Keratinocyte (primary cell): Measurements from ENCODE around the gene MED27. TPM values are rescaled to one million over a fixed set of nuclear protein-coding genes. Genes with fewer than 3 reads are reported as not detected.

Source experiments
- DNase-seq: peaks from one replicate; pipeline ENCODE4 v3.0.0-alpha.2; 2011; ENCODE audit warnings: low read depth, missing footprints, low spot score
- FAIRE-seq: peaks from 2 replicates; lab custom pipeline; 2011; peaks lifted over from hg19 to GRCh38; lab: Jason Lieb, UNC
- H2AFZ ChIP-seq: 2 replicates; pipeline ENCODE4 v1.6.0; 2012; ENCODE audit warnings: low read length, control low read depth, inconsistent platforms; ENCODE audit not compliant: control insufficient read depth
- H3K27ac ChIP-seq: 2 replicates; pipeline ENCODE4 v1.5.1; 2011; ENCODE audit warnings: low read length; ENCODE audit not compliant: control insufficient read depth, insufficient read depth
- H3K27me3 ChIP-seq: 3 replicates; pipeline ENCODE4 v1.6.0; 2011; ENCODE audit warnings: low read length; ENCODE audit not compliant: control insufficient read depth, insufficient read depth; ENCODE audit errors: extremely low read depth
- H3K36me3 ChIP-seq, 2 experiments: 2 replicates in 1 of 2; 3 replicates in 1 of 2; pipeline ENCODE4 v1.5.1; 2011; ENCODE audit warnings: low read length in 2 of 2, mild to moderate bottlenecking in 1 of 2; ENCODE audit not compliant: control insufficient read depth in 2 of 2, insufficient read depth in 2 of 2; ENCODE audit errors: extremely low read depth in 1 of 2
- H3K4me1 ChIP-seq: 3 replicates; pipeline ENCODE4 v1.5.1; 2011; ENCODE audit warnings: low read length; ENCODE audit not compliant: control insufficient read depth, insufficient read depth; ENCODE audit errors: extremely low read depth
- H3K4me2 ChIP-seq: 3 replicates; pipeline ENCODE4 v1.6.0; 2011; ENCODE audit warnings: low read depth, low read length; ENCODE audit not compliant: control insufficient read depth, insufficient read depth; ENCODE audit errors: extremely low read depth
- H3K4me3 ChIP-seq, 3 experiments: fragments of 200-600 bp in 1 of 3; sonication (generic) in 1 of 3; 2 replicates in 2 of 3; 3 replicates in 1 of 3; pipeline ENCODE4 v1.5.1; 2011 to 2016; ENCODE audit warnings: low read length in 3 of 3, mild to moderate bottlenecking in 3 of 3, control low read depth in 2 of 3, inconsistent platforms in 1 of 3, low read depth in 1 of 3, mixed read lengths in 1 of 3, mixed run types in 1 of 3, moderate library complexity in 1 of 3; ENCODE audit not compliant: control insufficient read depth in 2 of 3, insufficient read depth in 2 of 3; ENCODE audit errors: extremely low read depth in 1 of 3
- H3K79me2 ChIP-seq: 2 replicates; pipeline ENCODE4 v1.6.0; 2012; ENCODE audit warnings: low read length; ENCODE audit not compliant: control insufficient read depth, insufficient read depth
- H3K9ac ChIP-seq: 3 replicates; pipeline ENCODE4 v1.6.0; 2011; ENCODE audit warnings: low read length; ENCODE audit not compliant: control insufficient read depth, insufficient read depth; ENCODE audit errors: extremely low read depth
- H3K9me1 ChIP-seq: 3 replicates; pipeline ENCODE4 v1.6.0; 2011; ENCODE audit warnings: low read length; ENCODE audit not compliant: control insufficient read depth, insufficient read depth; ENCODE audit errors: extremely low read depth
- H3K9me3 ChIP-seq: 2 replicates; pipeline ENCODE4 v1.5.1; 2012; ENCODE audit warnings: low read depth, low read length; ENCODE audit not compliant: control insufficient read depth
- H4K20me1 ChIP-seq: 3 replicates; pipeline ENCODE4 v1.6.0; 2011; ENCODE audit warnings: low read length; ENCODE audit not compliant: control insufficient read depth, insufficient read depth; ENCODE audit errors: extremely low read depth
- EZH2 ChIP-seq: IDR thresholded peaks from one replicate; pipeline ENCODE4 v1.6.1; 2012; ENCODE audit warnings: inconsistent platforms, mild to moderate bottlenecking, low read length, moderate library complexity
- dilution Hi-C: fragments of 300-500 bp; cut with MboI; formaldehyde crosslinking; loops from one replicate; pipeline ENCODE4 v1.7.0; 2020; ENCODE audit warnings: low sequenced_read_pairs; ENCODE audit not compliant: extremely low pct_ligation_motif_present
- polyA plus RNA-seq, 5 experiments: library from polyadenylated mRNA; depleted of rRNA in 3 of 5; stranded (reverse) in 3 of 5; stranded (forward) in 1 of 5; unstranded in 1 of 5; fragments of >200 nt; gene quantifications; 1 replicate in 1 of 5; 2 replicates in 3 of 5; 3 replicates in 1 of 5; pipeline versions ENCODE4 v1.2.1 to v1.2.3, GENCODE V29; 2011 to 2012; ENCODE audit warnings: missing spikeins in 2 of 5, low read depth in 1 of 5, low replicate concordance in 1 of 5
- TF ChIP-seq, protein P1 (sequence below), 3 experiments: IDR thresholded peaks in 1 of 3; conservative IDR thresholded peaks in 1 of 3; optimal IDR thresholded peaks in 1 of 3; 2 replicates in 2 of 3; 3 replicates in 1 of 3; pipeline versions ENCODE3 to v1.5.1; 2011; ENCODE audit warnings: low read length in 3 of 3, mild to moderate bottlenecking in 3 of 3, moderate library complexity in 2 of 3, control low read depth in 1 of 3, inconsistent platforms in 1 of 3; ENCODE audit not compliant: insufficient read depth in 2 of 3; ENCODE audit errors: extremely low read depth in 1 of 3

Gene MED27
- polyA plus RNA-seq, 1 donor (not counting 4 experiments of a cell fraction or from before 2014, with no cell fraction given) = 39.0 TPM

DNA sequence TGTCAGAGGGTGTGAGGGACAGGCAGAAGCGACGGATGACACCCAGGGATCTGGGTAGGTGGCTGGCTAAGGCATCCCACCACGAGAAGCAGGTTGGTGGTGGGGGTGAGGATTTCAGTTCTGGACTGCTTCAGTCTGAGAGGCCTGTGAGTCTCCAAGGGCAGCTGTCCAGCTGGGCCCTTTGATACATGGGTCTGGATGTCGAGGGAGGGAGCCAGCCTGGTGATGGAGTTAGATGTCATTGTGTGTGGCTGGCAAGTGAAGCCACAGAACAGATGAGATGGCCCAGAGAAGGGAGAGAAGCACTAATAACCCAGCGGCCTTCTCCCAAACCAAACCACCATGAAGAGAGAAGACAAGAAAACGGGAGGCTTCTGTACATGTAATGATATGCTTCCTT, 11.1 kb downstream of the MED27 start:
- no peak overlapping the region for H3K4me2 ChIP-seq
- no peaks in the 10 kb centered on the region for H3K9me3 ChIP-seq
- H3K4me1 ChIP-seq = peaks cover 11% of the 10 kb centered on the region
- no peaks in the 10 kb centered on the region for H3K27me3 ChIP-seq
- no peak overlapping the region for H3K9ac ChIP-seq
- TF ChIP-seq EZH2 = no peak
- TF ChIP-seq, protein P1, sequence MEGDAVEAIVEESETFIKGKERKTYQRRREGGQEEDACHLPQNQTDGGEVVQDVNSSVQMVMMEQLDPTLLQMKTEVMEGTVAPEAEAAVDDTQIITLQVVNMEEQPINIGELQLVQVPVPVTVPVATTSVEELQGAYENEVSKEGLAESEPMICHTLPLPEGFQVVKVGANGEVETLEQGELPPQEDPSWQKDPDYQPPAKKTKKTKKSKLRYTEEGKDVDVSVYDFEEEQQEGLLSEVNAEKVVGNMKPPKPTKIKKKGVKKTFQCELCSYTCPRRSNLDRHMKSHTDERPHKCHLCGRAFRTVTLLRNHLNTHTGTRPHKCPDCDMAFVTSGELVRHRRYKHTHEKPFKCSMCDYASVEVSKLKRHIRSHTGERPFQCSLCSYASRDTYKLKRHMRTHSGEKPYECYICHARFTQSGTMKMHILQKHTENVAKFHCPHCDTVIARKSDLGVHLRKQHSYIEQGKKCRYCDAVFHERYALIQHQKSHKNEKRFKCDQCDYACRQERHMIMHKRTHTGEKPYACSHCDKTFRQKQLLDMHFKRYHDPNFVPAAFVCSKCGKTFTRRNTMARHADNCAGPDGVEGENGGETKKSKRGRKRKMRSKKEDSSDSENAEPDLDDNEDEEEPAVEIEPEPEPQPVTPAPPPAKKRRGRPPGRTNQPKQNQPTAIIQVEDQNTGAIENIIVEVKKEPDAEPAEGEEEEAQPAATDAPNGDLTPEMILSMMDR (optimal IDR thresholded peaks at IDR 0.05 in 1 of 3, IDR thresholded peaks at IDR 0.05 in 1 of 3, conservative IDR thresholded peaks at IDR 0.05 in 1 of 3; ENCODE audit: extremely low read depth in 1 of 3, insufficient read depth in 2 of 3, low read length in 3 of 3) = no peak
- H3K9me1 ChIP-seq = peaks cover 8% of the 10 kb centered on the region
- H3K36me3 ChIP-seq = peaks cover 7 to 19% of the 10 kb centered on the region in 2 experiments
- no peak overlapping the region for H3K27ac ChIP-seq
- peaks cover 22% of the 10 kb centered on the region for H4K20me1 ChIP-seq
- DNase-seq (no peak), FAIRE-seq (no peak)
- no peak overlapping the region for H3K4me3 ChIP-seq
- H3K79me2 ChIP-seq = peaks cover 67% of the 10 kb centered on the region
- H2AFZ ChIP-seq = no peak overlapping the region
- dilution Hi-C loops = no loop called here

DNA sequence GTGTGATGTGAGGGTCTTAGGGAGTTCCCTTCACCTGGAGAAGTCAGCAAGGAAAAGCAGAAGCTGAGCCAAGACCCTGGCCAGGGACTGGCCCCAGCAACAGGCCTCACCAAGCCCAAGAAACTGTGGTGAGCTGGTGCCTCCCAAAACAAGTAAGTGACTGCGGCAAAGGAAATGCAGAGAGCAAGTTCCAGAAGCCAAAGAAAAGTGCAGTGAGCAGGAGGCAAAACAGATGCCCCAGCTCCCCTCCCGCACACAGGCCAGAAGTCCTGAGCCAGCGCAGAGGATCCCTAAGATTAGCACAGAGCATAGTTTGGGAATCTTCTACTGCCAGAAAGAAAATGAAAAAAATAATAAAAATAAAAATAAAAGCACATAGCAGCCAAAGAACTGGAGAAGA, 13.2 kb downstream of the MED27 start:
- Histone ChIP-seq H3K4me2 (no peak overlapping the region), H3K4me1 (peaks cover 11% of the 10 kb centered on the region), H3K27me3 (no peaks in the 10 kb centered on the region), H3K36me3 (peaks cover 1 to 8% of the 10 kb centered on the region in 2 experiments), H3K9me3 (no peaks in the 10 kb centered on the region), H3K9me1 (peaks cover 8% of the 10 kb centered on the region), H3K4me3 (no peak overlapping the region), H2AFZ (no peak overlapping the region), H4K20me1 (peaks cover 20% of the 10 kb centered on the region), H3K79me2 (peaks cover 67% of the 10 kb centered on the region), H3K9ac (no peak overlapping the region), H3K27ac (no peak overlapping the region)
- FAIRE-seq (no peak), DNase-seq (no peak)
- dilution Hi-C loops = no loop called here
- no peak for TF ChIP-seq EZH2

DNA sequence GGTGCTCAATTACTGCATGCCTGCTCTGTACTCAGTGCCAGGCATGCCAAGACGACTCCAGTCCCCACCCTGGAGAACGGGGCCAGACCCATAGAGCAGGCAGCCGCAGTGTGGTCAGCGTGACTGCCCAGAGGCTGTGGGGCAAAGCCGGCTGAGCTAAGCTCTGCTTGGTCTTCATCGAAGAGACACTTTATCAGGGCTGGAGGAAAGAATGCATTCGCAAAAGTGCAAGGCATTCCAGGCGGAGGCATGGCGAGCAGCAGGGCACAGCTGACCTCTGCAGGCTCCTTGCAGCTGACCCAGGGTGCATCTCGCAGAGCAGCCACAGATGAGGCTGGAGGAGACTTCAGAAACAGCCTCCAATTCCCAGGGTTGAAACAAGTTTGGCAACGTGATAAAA, 13.6 kb downstream of the MED27 start:
- no peak for DNase-seq
- dilution Hi-C loops = no loop called here
- H3K9ac ChIP-seq = no peak overlapping the region
- H3K9me3 ChIP-seq = no peaks in the 10 kb centered on the region
- peaks cover 18% of the 10 kb centered on the region for H4K20me1 ChIP-seq
- H3K27ac ChIP-seq = no peak overlapping the region
- peaks cover 8% of the 10 kb centered on the region for H3K9me1 ChIP-seq
- H3K36me3 ChIP-seq = peaks cover 1 to 9% of the 10 kb centered on the region in 2 experiments
- no peaks in the 10 kb centered on the region for H3K27me3 ChIP-seq
- H3K4me1 ChIP-seq = peaks cover 11% of the 10 kb centered on the region
- no peak for FAIRE-seq
- H3K79me2 ChIP-seq = peaks cover 64% of the 10 kb centered on the region
- no peak overlapping the region for H2AFZ ChIP-seq
- no peak overlapping the region for H3K4me2 ChIP-seq
- no peak overlapping the region for H3K4me3 ChIP-seq
- TF ChIP-seq, protein P1 (optimal IDR thresholded peaks at IDR 0.05 in 1 of 3, IDR thresholded peaks at IDR 0.05 in 1 of 3, conservative IDR thresholded peaks at IDR 0.05 in 1 of 3; ENCODE audit: extremely low read depth in 1 of 3, insufficient read depth in 2 of 3, low read length in 3 of 3) = no peak
- no peak for TF ChIP-seq EZH2
